ENCODE data around the gene JAKMIP1.

The JAKMIP1 gene

GRCh38 chr4:6235901-6236640 is 35.7 kb upstream of the JAKMIP1 start:
- H3K4me2 ChIP-seq (ENCODE audit: low read depth, low read length, poor library complexity, severe bottlenecking) = no peak overlapping the region
- H3F3A ChIP-seq (ENCODE audit: low read depth) = no peaks in the 10 kb centered on the region
- H3K79me2 ChIP-seq (ENCODE audit: insufficient read depth, low read length) = no peaks in the 10 kb centered on the region
- no peaks in the 10 kb centered on the region for H3K27me3 ChIP-seq (ENCODE audit: insufficient read depth, low read length, poor library complexity, severe bottlenecking)
- no peaks in the 10 kb centered on the region for H4K20me1 ChIP-seq (ENCODE audit: insufficient read depth, low read length, poor library complexity, severe bottlenecking)
- peaks cover 17% of the 10 kb centered on the region for H3K4me1 ChIP-seq (ENCODE audit: insufficient read depth, low read length, poor library complexity, severe bottlenecking)
- H3K4me3 ChIP-seq (ENCODE audit: low read length, poor library complexity, severe bottlenecking) = no peak overlapping the region
- H3K9ac ChIP-seq (ENCODE audit: low read depth, low read length, poor library complexity, severe bottlenecking) = no peak overlapping the region
- TF ChIP-seq CTCF (conservative IDR thresholded peaks at IDR 0.05; ENCODE audit: low read length) (no peak), EZH2phosphoT487 (IDR thresholded peaks at IDR 0.05; ENCODE audit: borderline replicate concordance) (no peak)
- H3K9me2 ChIP-seq (replicated peaks; ENCODE audit: low read depth, low read length) = no peaks in the 10 kb centered on the region
- H2AFZ ChIP-seq (ENCODE audit: low read length) = no peak overlapping the region
- no peaks in the 10 kb centered on the region for H3K9me3 ChIP-seq (ENCODE audit: insufficient read depth, low read depth, low read length)
- no peaks in the 10 kb centered on the region for H3K36me3 ChIP-seq (ENCODE audit: insufficient read depth, low read length)

- H3K9me3 ChIP-seq (ENCODE audit: insufficient read depth, low read depth, low read length) = no peaks in the 10 kb centered on the region
- H3K36me3 ChIP-seq (ENCODE audit: insufficient read depth, low read length) = no peaks in the 10 kb centered on the region
- no peaks in the 10 kb centered on the region for H3K27me3 ChIP-seq (ENCODE audit: insufficient read depth, low read length, poor library complexity, severe bottlenecking)
- H3K9ac ChIP-seq (ENCODE audit: low read depth, low read length, poor library complexity, severe bottlenecking) = no peak overlapping the region
- TF ChIP-seq CTCF (conservative IDR thresholded peaks at IDR 0.05; ENCODE audit: low read length) = no peak
- no peak for TF ChIP-seq EZH2phosphoT487 (IDR thresholded peaks at IDR 0.05; ENCODE audit: borderline replicate concordance)
- no peaks in the 10 kb centered on the region for H3K9me2 ChIP-seq (replicated peaks; ENCODE audit: low read depth, low read length)
- H4K20me1 ChIP-seq (ENCODE audit: insufficient read depth, low read length, poor library complexity, severe bottlenecking) = no peaks in the 10 kb centered on the region
- H3F3A ChIP-seq (ENCODE audit: low read depth) = no peaks in the 10 kb centered on the region
- peaks cover 17% of the 10 kb centered on the region for H3K4me1 ChIP-seq (ENCODE audit: insufficient read depth, low read length, poor library complexity, severe bottlenecking)
- peak overlapping the region; percentile 43 for H3K4me2 ChIP-seq (ENCODE audit: low read depth, low read length, poor library complexity, severe bottlenecking)
- no peaks in the 10 kb centered on the region for H3K79me2 ChIP-seq (ENCODE audit: insufficient read depth, low read length)
- H3K4me3 ChIP-seq (ENCODE audit: low read length, poor library complexity, severe bottlenecking) = no peak overlapping the region
- H2AFZ ChIP-seq (ENCODE audit: low read length) = no peak overlapping the region
These were observed 34.7 kb upstream of the JAKMIP1 start for GRCh38 chr4:6235012-6235411.

- H3K9me3 ChIP-seq (ENCODE audit: insufficient read depth, low read depth, low read length) = no peaks in the 10 kb centered on the region
- TF ChIP-seq CTCF (conservative IDR thresholded peaks at IDR 0.05; ENCODE audit: low read length) = no peak
- no peak for TF ChIP-seq EZH2phosphoT487 (IDR thresholded peaks at IDR 0.05; ENCODE audit: borderline replicate concordance)
- H3K36me3 ChIP-seq (ENCODE audit: insufficient read depth, low read length) = no peaks in the 10 kb centered on the region
- H3F3A ChIP-seq (ENCODE audit: low read depth) = no peaks in the 10 kb centered on the region
- H3K4me3 ChIP-seq (ENCODE audit: low read length, poor library complexity, severe bottlenecking) = no peak overlapping the region
- no peak overlapping the region for H2AFZ ChIP-seq (ENCODE audit: low read length)
- no peaks in the 10 kb centered on the region for H3K27me3 ChIP-seq (ENCODE audit: insufficient read depth, low read length, poor library complexity, severe bottlenecking)
- H3K79me2 ChIP-seq (ENCODE audit: insufficient read depth, low read length) = no peaks in the 10 kb centered on the region
- no peak overlapping the region for H3K9ac ChIP-seq (ENCODE audit: low read depth, low read length, poor library complexity, severe bottlenecking)
- no peaks in the 10 kb centered on the region for H4K20me1 ChIP-seq (ENCODE audit: insufficient read depth, low read length, poor library complexity, severe bottlenecking)
- no peak overlapping the region for H3K4me2 ChIP-seq (ENCODE audit: low read depth, low read length, poor library complexity, severe bottlenecking)
- H3K9me2 ChIP-seq (replicated peaks; ENCODE audit: low read depth, low read length) = no peaks in the 10 kb centered on the region
- peaks cover 17% of the 10 kb centered on the region for H3K4me1 ChIP-seq (ENCODE audit: insufficient read depth, low read length, poor library complexity, severe bottlenecking)
These were observed 33.6 kb upstream of the JAKMIP1 start for GRCh38 chr4:6233929-6234328.

Data from Loucy (cell line).